ENCODE data around the gene GPR108. TPM values are rescaled to one million over a fixed set of nuclear protein-coding genes. Genes with fewer than 3 reads are reported as not detected.

GPR108 gene
- total and polyA plus RNA-seq, 2 of the 8 experiments (the other 6 are each of a cell fraction or from before 2014, with no cell fraction given) = 34.9 to 46.0 TPM

DNA sequence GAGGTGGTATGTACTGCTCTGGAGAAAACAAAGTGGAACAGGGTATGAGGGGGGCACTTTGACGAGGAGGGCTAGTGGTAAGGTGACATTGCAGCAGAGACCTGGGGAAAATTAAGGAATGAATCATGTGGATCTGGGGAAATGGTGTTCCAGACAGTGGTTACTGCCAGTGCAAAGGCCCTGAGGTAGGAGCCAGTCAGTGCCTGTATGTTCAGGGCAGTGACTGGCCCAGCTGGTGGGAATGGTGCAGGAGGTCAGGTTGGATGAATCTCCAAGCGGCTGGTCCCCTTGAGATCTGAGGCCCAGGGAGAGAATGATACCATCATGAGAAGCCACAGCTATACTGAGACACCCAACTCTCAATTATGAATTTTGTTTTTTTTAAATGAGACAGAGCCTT lies 40.1 kb upstream of the GPR108 start (continued):
- no peak for TF ChIP-seq SP2 (IDR thresholded peaks at IDR 0.05; ENCODE audit: low read length)
